ENCODE data around the gene NDEL1. TPM values are rescaled to one million over a fixed set of nuclear protein-coding genes. Genes with fewer than 3 reads are reported as not detected.

NDEL1 gene
- total and polyA plus RNA-seq, 7 donors, result 24.6 to 79.2 (median 37.7) TPM

GRCh38 chr17:8455665-8456209 is 20.1 kb downstream of the NDEL1 start:
- DNase-seq, result no peak
- no peak for ATAC-seq
- TF ChIP-seq CTCF (IDR thresholded peaks at IDR 0.05), result no peak
- H3K27ac ChIP-seq, result no peak overlapping the region
- H3K4me1 ChIP-seq, result peaks cover 14% of the 10 kb centered on the region
- 75 to 91% (median 75%) methylated on average over 2 of the region's 2 CpGs for WGBS, 3 donors
- no peaks in the 10 kb centered on the region for H3K9me3 ChIP-seq
- intact Hi-C loops (cut with DNase I), result no loop called here
- H3K36me3 ChIP-seq (ENCODE audit: insufficient read depth in 1 of 2, low read depth in 1 of 2), result peaks cover 17 to 100% of the 10 kb centered on the region in 2 donors
- H3K4me3 ChIP-seq, result no peak overlapping the region
- no peaks in the 10 kb centered on the region for H3K27me3 ChIP-seq (ENCODE audit: insufficient read depth in 3 of 3, low read length in 2 of 3)

- Histone ChIP-seq H3K36me3 (ENCODE audit: insufficient read depth in 1 of 2, low read depth in 1 of 2) (peaks cover 17 to 100% of the 10 kb centered on the region in 2 donors), H3K9me3 (no peaks in the 10 kb centered on the region), H3K27me3 (ENCODE audit: insufficient read depth in 3 of 3, low read length in 2 of 3) (no peaks in the 10 kb centered on the region), H3K4me1 (peaks cover 14% of the 10 kb centered on the region), H3K4me3 (no peak overlapping the region), H3K27ac (no peak overlapping the region)
- no peak for TF ChIP-seq CTCF (IDR thresholded peaks at IDR 0.05)
- WGBS, 3 donors, result 85 to 89% (median 87%) methylated on average over 6 of the region's 6 CpGs
- intact Hi-C loops (cut with DNase I), result no loop called here
- ATAC-seq (no peak), DNase-seq (no peak)
These were observed 22.4 kb downstream of the NDEL1 start for GRCh38 chr17:8458128-8458527.

- WGBS, 3 donors, result 42 to 63% (median 51%) methylated on average over 4 of the region's 4 CpGs
- TF ChIP-seq CTCF (IDR thresholded peaks at IDR 0.05), result no peak
- Histone ChIP-seq H3K36me3 (ENCODE audit: insufficient read depth in 1 of 2, low read depth in 1 of 2) (peaks cover 17 to 100% of the 10 kb centered on the region in 2 donors), H3K4me1 (peaks cover 7% of the 10 kb centered on the region), H3K27me3 (ENCODE audit: insufficient read depth in 3 of 3, low read length in 2 of 3) (no peaks in the 10 kb centered on the region), H3K4me3 (no peak overlapping the region), H3K27ac (no peak overlapping the region), H3K9me3 (no peaks in the 10 kb centered on the region)
- ATAC-seq (peak in 1 of 4 donors; percentile 39), DNase-seq (no peak)
- intact Hi-C loops (cut with DNase I), result no loop called here
These were observed 23.4 kb downstream of the NDEL1 start for GRCh38 chr17:8459107-8459506.

GRCh38 chr17:8459831-8460230 is 24.1 kb downstream of the NDEL1 start:
- no peak overlapping the region for H3K4me3 ChIP-seq
- WGBS, 3 donors, result 95 to 98% (median 96%) methylated on average over 3 of the region's 3 CpGs
- no peak overlapping the region for H3K27ac ChIP-seq
- intact Hi-C loops (cut with DNase I), result no loop called here
- no peak for ATAC-seq
- H3K27me3 ChIP-seq (ENCODE audit: insufficient read depth in 3 of 3, low read length in 2 of 3), result no peaks in the 10 kb centered on the region
- no peak for TF ChIP-seq CTCF (IDR thresholded peaks at IDR 0.05)
- no peaks in the 10 kb centered on the region for H3K9me3 ChIP-seq
- H3K4me1 ChIP-seq, result no peaks in the 10 kb centered on the region
- peaks cover 17 to 98% of the 10 kb centered on the region in 2 donors for H3K36me3 ChIP-seq (ENCODE audit: insufficient read depth in 1 of 2, low read depth in 1 of 2)
- no peak for DNase-seq

- WGBS, 3 donors, result 65 to 73% (median 69%) methylated on average over 5 of the region's 5 CpGs
- TF ChIP-seq CTCF (IDR thresholded peaks at IDR 0.05), result no peak
- intact Hi-C loops (cut with DNase I), result no loop called here
- Histone ChIP-seq H3K9me3 (no peaks in the 10 kb centered on the region), H3K27ac (no peak overlapping the region), H3K27me3 (ENCODE audit: insufficient read depth in 3 of 3, low read length in 2 of 3) (no peaks in the 10 kb centered on the region), H3K4me3 (no peak overlapping the region), H3K36me3 (ENCODE audit: insufficient read depth in 1 of 2, low read depth in 1 of 2) (peaks cover 6 to 87% of the 10 kb centered on the region in 2 donors), H3K4me1 (peaks cover 6% of the 10 kb centered on the region)
- DNase-seq (no peak), ATAC-seq (no peak)
These were observed 26.9 kb downstream of the NDEL1 start for GRCh38 chr17:8462564-8462963.
